Liver (tissue), 9 donors: Measurements from ENCODE around the gene MARCHF6. TPM values are rescaled to one million over a fixed set of nuclear protein-coding genes. Genes with fewer than 3 reads are reported as not detected.

Experiments used
- DNase-seq: peaks from one replicate; pipeline ENCODE4 v3.0.0-alpha.2; 2017; ENCODE audit warnings: low spot score
- H3K27ac ChIP-seq, 2 donors: one replicate each; pipeline ENCODE4 v1.7.0; 2013; ENCODE audit warnings: inconsistent platforms in 2 of 2, low read length in 2 of 2, control low read depth in 1 of 2, low read depth in 1 of 2, mild to moderate bottlenecking in 1 of 2
- H3K27me3 ChIP-seq, 4 donors: one replicate each; pipeline versions ENCODE4 v1.6.1 to v1.7.0; 2013; ENCODE audit warnings: low read length in 3 of 4, inconsistent platforms in 1 of 4, mild to moderate bottlenecking in 1 of 4, moderate library complexity in 1 of 4; ENCODE audit not compliant: control insufficient read depth in 4 of 4, insufficient read depth in 4 of 4
- H3K36me3 ChIP-seq, 4 donors: one replicate each; pipeline versions ENCODE4 v1.6.1 to v1.7.0; 2013; ENCODE audit warnings: low read length in 3 of 4, mild to moderate bottlenecking in 3 of 4, low read depth in 1 of 4, moderate library complexity in 1 of 4; ENCODE audit not compliant: control insufficient read depth in 4 of 4, insufficient read depth in 3 of 4
- H3K4me1 ChIP-seq, 4 donors: one replicate each; pipeline versions ENCODE4 v1.6.1 to v1.7.0; 2013; ENCODE audit warnings: low read length in 3 of 4, mild to moderate bottlenecking in 3 of 4, moderate library complexity in 1 of 4; ENCODE audit not compliant: control insufficient read depth in 4 of 4, insufficient read depth in 4 of 4
- H3K4me3 ChIP-seq, 3 donors: one replicate each; pipeline versions ENCODE4 v1.6.1 to v1.7.0; 2013; ENCODE audit warnings: low read length in 3 of 3, control low read depth in 1 of 3, low read depth in 1 of 3, mild to moderate bottlenecking in 1 of 3
- H3K9ac ChIP-seq, 2 donors: one replicate each; pipeline ENCODE4 v1.7.0; 2013; ENCODE audit warnings: low read length in 2 of 2, mild to moderate bottlenecking in 2 of 2, moderate library complexity in 2 of 2, control low read depth in 1 of 2, low read depth in 1 of 2
- H3K9me3 ChIP-seq, 4 donors: one replicate each; pipeline versions ENCODE4 v1.6.1 to v1.7.0; 2013; ENCODE audit warnings: low read length in 3 of 4; ENCODE audit not compliant: control insufficient read depth in 4 of 4
- EGR1 ChIP-seq, 2 donors: IDR thresholded peaks; 2 replicates each; pipeline ENCODE4 v1.6.1; 2016 to 2018; ENCODE audit warnings: antibody characterized with exemption in 2 of 2, low read depth in 2 of 2
- FOXA1 ChIP-seq: IDR thresholded peaks from 2 replicates; pipeline ENCODE4 v1.6.1; 2016; ENCODE audit warnings: antibody characterized with exemption
- FOXA2 ChIP-seq: IDR thresholded peaks from 2 replicates; pipeline ENCODE4 v1.6.1; 2016; ENCODE audit warnings: antibody characterized with exemption
- GABPA ChIP-seq, 2 donors: IDR thresholded peaks in 1 of 2; conservative IDR thresholded peaks in 1 of 2; 2 replicates each; pipeline ENCODE4 v1.6.1; 2016; ENCODE audit warnings: antibody characterized with exemption in 2 of 2, mild to moderate bottlenecking in 1 of 2, moderate library complexity in 1 of 2
- HNF4A ChIP-seq, 2 donors: conservative IDR thresholded peaks; 2 replicates each; pipeline ENCODE4 v1.6.1; 2016; ENCODE audit warnings: antibody characterized with exemption in 2 of 2, mild to moderate bottlenecking in 2 of 2
- HNF4G ChIP-seq: IDR thresholded peaks from 2 replicates; pipeline ENCODE4 v1.6.1; 2016; ENCODE audit warnings: antibody characterized with exemption
- JUND ChIP-seq, 2 donors: IDR thresholded peaks; 2 replicates each; pipeline ENCODE4 v1.6.1; 2016; ENCODE audit warnings: antibody characterized with exemption in 2 of 2
- NR2F2 ChIP-seq: IDR thresholded peaks from 2 replicates; pipeline ENCODE4 v1.6.1; 2016; ENCODE audit warnings: antibody characterized with exemption
- RAD21 ChIP-seq, 2 donors: IDR thresholded peaks; 2 replicates each; pipeline ENCODE4 v1.6.1; 2016; ENCODE audit warnings: antibody characterized with exemption in 2 of 2, mild to moderate bottlenecking in 2 of 2
- REST ChIP-seq: IDR thresholded peaks from 2 replicates; pipeline ENCODE4 v1.6.1; 2016; ENCODE audit warnings: antibody characterized with exemption, mild to moderate bottlenecking
- RXRA ChIP-seq, 2 donors: IDR thresholded peaks; 2 replicates each; pipeline ENCODE4 v1.6.1; 2017 to 2018; ENCODE audit warnings: antibody characterized with exemption in 2 of 2, mild to moderate bottlenecking in 1 of 2
- SP1 ChIP-seq: IDR thresholded peaks from 2 replicates; pipeline ENCODE4 v1.6.1; 2018; ENCODE audit warnings: antibody characterized with exemption, mild to moderate bottlenecking
- TAF1 ChIP-seq: conservative IDR thresholded peaks from 2 replicates; pipeline ENCODE4 v1.6.1; 2016; ENCODE audit warnings: antibody characterized with exemption, mild to moderate bottlenecking
- YY1 ChIP-seq: IDR thresholded peaks from 2 replicates; pipeline ENCODE4 v1.6.1; 2016; ENCODE audit warnings: antibody characterized with exemption, mild to moderate bottlenecking
- ZBTB33 ChIP-seq: IDR thresholded peaks from 2 replicates; pipeline ENCODE4 v1.6.1; 2016; ENCODE audit warnings: antibody characterized with exemption
- WGBS: extraction: QIAGEN DNeasy Blood & Tissue Kit; methylation state at CpG from one replicate; pipeline ENCODE4 v1.1.7; 2013; 5-methylcytosine and 5-hydroxymethylcytosine counted together
- polyA plus RNA-seq, 2 donors: library from polyadenylated mRNA; stranded (reverse) in 1 of 2; unstranded in 1 of 2; fragments of 200-250 nt in 1 of 2; fragments of >200 nt in 1 of 2; fragmentation: Nextera tagmentation in 1 of 2; extraction: Ambion mirVana in 1 of 2; gene quantifications; one replicate each; pipeline versions ENCODE4 v1.2.1 to v1.2.3, GENCODE V29; 2013 to 2015
- total RNA-seq, 2 donors: library from RNA; depleted of rRNA; stranded (reverse); fragments of >200 nt; gene quantifications; one replicate each; pipeline ENCODE4 v1.2.3, GENCODE V29; 2014
- TF ChIP-seq, protein P1 (sequence below): IDR thresholded peaks from 2 replicates; pipeline ENCODE4 v1.6.1; 2016; ENCODE audit warnings: antibody characterized with exemption
- TF ChIP-seq, protein P2 (sequence below): fragments of 150-350 bp; IDR thresholded peaks from 2 replicates; pipeline ENCODE4 v1.5.1; 2017; ENCODE audit warnings: improper control_type of control experiment, low read depth, low read length; ENCODE audit not compliant: missing input control
- TF ChIP-seq, protein P3 (sequence below): IDR thresholded peaks from 2 replicates; pipeline ENCODE4 v1.6.1; 2016; ENCODE audit warnings: antibody characterized with exemption
- donor health status: healthy.
- donor health status: healthy.
- donor health status: healthy.
- donor health status: healthy.
- donor health status: healthy.

The MARCHF6 gene
- total and polyA plus RNA-seq, 4 donors = 20.6 to 77.7 (median 62.4) TPM

- WGBS = 67% methylated on average over 11 of the region's 11 CpGs
- Histone ChIP-seq H3K9ac (no peak overlapping the region), H3K27me3 (no peaks in the 10 kb centered on the region), H3K36me3 (no peaks in the 10 kb centered on the region), H3K4me1 (peaks cover 4 to 18% (median 6%) of the 10 kb centered on the region in 4 donors), H3K9me3 (no peaks in the 10 kb centered on the region), H3K27ac (no peak overlapping the region), H3K4me3 (no peak overlapping the region)
- DNase-seq = no peak
- TF ChIP-seq FOXA1 = no peak
- TF ChIP-seq REST = no peak
- no peak for TF ChIP-seq EGR1 (IDR thresholded peaks at IDR 0.05; ENCODE audit: low read depth in 2 of 2)
- TF ChIP-seq GABPA (IDR thresholded peaks at IDR 0.05 in 1 of 2, conservative IDR thresholded peaks at IDR 0.05 in 1 of 2) = no peak
- TF ChIP-seq RXRA (IDR thresholded peaks at IDR 0.05) = no peak
- no peak for TF ChIP-seq TAF1
- TF ChIP-seq RAD21 (IDR thresholded peaks at IDR 0.05) = no peak
- TF ChIP-seq, protein P1, sequence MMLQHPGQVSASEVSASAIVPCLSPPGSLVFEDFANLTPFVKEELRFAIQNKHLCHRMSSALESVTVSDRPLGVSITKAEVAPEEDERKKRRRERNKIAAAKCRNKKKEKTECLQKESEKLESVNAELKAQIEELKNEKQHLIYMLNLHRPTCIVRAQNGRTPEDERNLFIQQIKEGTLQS = no peak
- no peak for TF ChIP-seq ZBTB33
- TF ChIP-seq FOXA2 = no peak
- TF ChIP-seq, protein P2, sequence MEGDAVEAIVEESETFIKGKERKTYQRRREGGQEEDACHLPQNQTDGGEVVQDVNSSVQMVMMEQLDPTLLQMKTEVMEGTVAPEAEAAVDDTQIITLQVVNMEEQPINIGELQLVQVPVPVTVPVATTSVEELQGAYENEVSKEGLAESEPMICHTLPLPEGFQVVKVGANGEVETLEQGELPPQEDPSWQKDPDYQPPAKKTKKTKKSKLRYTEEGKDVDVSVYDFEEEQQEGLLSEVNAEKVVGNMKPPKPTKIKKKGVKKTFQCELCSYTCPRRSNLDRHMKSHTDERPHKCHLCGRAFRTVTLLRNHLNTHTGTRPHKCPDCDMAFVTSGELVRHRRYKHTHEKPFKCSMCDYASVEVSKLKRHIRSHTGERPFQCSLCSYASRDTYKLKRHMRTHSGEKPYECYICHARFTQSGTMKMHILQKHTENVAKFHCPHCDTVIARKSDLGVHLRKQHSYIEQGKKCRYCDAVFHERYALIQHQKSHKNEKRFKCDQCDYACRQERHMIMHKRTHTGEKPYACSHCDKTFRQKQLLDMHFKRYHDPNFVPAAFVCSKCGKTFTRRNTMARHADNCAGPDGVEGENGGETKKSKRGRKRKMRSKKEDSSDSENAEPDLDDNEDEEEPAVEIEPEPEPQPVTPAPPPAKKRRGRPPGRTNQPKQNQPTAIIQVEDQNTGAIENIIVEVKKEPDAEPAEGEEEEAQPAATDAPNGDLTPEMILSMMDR = no peak
- TF ChIP-seq JUND (IDR thresholded peaks at IDR 0.05) = no peak
- TF ChIP-seq HNF4G = no peak
- no peak for TF ChIP-seq YY1
- no peak for TF ChIP-seq SP1
- TF ChIP-seq, protein P3, sequence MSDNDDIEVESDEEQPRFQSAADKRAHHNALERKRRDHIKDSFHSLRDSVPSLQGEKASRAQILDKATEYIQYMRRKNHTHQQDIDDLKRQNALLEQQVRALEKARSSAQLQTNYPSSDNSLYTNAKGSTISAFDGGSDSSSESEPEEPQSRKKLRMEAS = no peak
- TF ChIP-seq NR2F2 = no peak
- TF ChIP-seq HNF4A (conservative IDR thresholded peaks at IDR 0.05) = no peak
These were observed 13.1 kb downstream of the MARCHF6 start for GRCh38 chr5:10366310-10367272.
